Upper lobe of left lung (tissue), 4 donors: ENCODE measurements around the gene UBAP1L.

Experiments
- EP300 ChIP-seq, 4 donors: sonication (generic); formaldehyde crosslinking; IDR thresholded peaks; one replicate each; pipeline ENCODE4 v1.5.1; 2017; ENCODE audit warnings: antibody characterized with exemption in 4 of 4, control low read depth in 2 of 4
- POLR2A ChIP-seq, 4 donors: fragments of 450-650 bp; IDR thresholded peaks; one replicate each; pipeline ENCODE4 v1.5.1; 2016 to 2017; ENCODE audit warnings: antibody characterized with exemption in 4 of 4, mild to moderate bottlenecking in 2 of 4
- POLR2AphosphoS5 ChIP-seq, 2 donors: sonication (generic); formaldehyde crosslinking; IDR thresholded peaks; one replicate each; pipeline ENCODE4 v1.5.1; 2017; ENCODE audit warnings: antibody characterized with exemption in 2 of 2
- TF ChIP-seq, protein P1 (sequence below), 6 experiments: fragments of 450-650 bp in 4 of 6; fragments of 200-600 bp in 2 of 6; sonication (generic) in 2 of 6; IDR thresholded peaks; one replicate each; pipeline ENCODE4 v1.5.1; 2016 to 2019; ENCODE audit warnings: antibody characterized with exemption in 6 of 6

DNA sequence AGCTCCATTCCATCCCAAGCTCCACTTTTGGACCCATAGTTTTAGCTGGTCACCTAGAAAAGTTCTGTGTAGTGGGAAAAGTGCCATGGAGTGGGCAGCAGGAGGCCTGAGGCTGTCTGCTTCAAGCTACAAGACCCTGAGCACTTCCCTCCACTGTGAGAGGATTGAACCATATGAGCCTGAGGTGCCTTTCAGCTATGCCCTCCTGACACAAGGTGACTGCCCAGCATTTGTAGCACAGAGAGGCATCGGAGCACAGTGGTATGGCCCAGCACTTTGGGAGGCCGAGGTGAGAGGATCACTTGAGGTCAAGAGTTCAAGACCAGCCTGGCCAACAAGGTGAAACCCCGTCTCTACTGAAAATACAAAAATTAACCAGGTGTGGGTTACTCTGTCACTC, 42.4 kb downstream of the UBAP1L start:
- TF ChIP-seq, protein P1, sequence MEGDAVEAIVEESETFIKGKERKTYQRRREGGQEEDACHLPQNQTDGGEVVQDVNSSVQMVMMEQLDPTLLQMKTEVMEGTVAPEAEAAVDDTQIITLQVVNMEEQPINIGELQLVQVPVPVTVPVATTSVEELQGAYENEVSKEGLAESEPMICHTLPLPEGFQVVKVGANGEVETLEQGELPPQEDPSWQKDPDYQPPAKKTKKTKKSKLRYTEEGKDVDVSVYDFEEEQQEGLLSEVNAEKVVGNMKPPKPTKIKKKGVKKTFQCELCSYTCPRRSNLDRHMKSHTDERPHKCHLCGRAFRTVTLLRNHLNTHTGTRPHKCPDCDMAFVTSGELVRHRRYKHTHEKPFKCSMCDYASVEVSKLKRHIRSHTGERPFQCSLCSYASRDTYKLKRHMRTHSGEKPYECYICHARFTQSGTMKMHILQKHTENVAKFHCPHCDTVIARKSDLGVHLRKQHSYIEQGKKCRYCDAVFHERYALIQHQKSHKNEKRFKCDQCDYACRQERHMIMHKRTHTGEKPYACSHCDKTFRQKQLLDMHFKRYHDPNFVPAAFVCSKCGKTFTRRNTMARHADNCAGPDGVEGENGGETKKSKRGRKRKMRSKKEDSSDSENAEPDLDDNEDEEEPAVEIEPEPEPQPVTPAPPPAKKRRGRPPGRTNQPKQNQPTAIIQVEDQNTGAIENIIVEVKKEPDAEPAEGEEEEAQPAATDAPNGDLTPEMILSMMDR (IDR thresholded peaks at IDR 0.05), result no peak
- TF ChIP-seq POLR2AphosphoS5 (IDR thresholded peaks at IDR 0.05) (no peak), POLR2A (IDR thresholded peaks at IDR 0.05) (no peak), EP300 (IDR thresholded peaks at IDR 0.05) (no peak)
